GM23338 (cell line): ENCODE measurements around the gene PLCG2. TPM values are rescaled to one million over a fixed set of nuclear protein-coding genes. Genes with fewer than 3 reads are reported as not detected.

ENCODE experiments used
- ATAC-seq: fragments of 200-7000 bp; cut with Tn5 transposase; 3 replicates; pipeline ENCODE4 v1.9.1; 2020
- DNase-seq: peaks from one replicate; pipeline ENCODE4 v3.0.0-alpha.2; 2015; ENCODE audit warnings: low spot score
- H2AFZ ChIP-seq: fragments of 200-600 bp; sonication (generic); 2 replicates; pipeline ENCODE4 v1.8.0; 2016; ENCODE audit warnings: antibody characterized with exemption, mild to moderate bottlenecking, moderate library complexity
- H3F3A ChIP-seq: fragments of 200-600 bp; sonication (generic); replicated peaks from 2 replicates; pipeline ENCODE4 v1.8.0; 2017; ENCODE audit warnings: antibody characterized with exemption, mixed run types, low read depth
- H3K27ac ChIP-seq: fragments of 200-600 bp; sonication (generic); 2 replicates; pipeline ENCODE4 v1.6.1; 2016; ENCODE audit warnings: low read depth
- H3K27me3 ChIP-seq: fragments of 200-600 bp; sonication (generic); 2 replicates; pipeline ENCODE4 v1.8.0; 2016; ENCODE audit warnings: mild to moderate bottlenecking, mixed run types, moderate library complexity; ENCODE audit not compliant: insufficient read depth
- H3K36me3 ChIP-seq: fragments of 200-600 bp; sonication (generic); 2 replicates; pipeline ENCODE4 v1.8.0; 2016; ENCODE audit warnings: mild to moderate bottlenecking; ENCODE audit not compliant: insufficient read depth
- H3K4me1 ChIP-seq: fragments of 200-600 bp; sonication (generic); 2 replicates; pipeline ENCODE4 v1.8.0; 2016; ENCODE audit warnings: mild to moderate bottlenecking, moderate library complexity; ENCODE audit not compliant: insufficient read depth
- H3K4me2 ChIP-seq: fragments of 200-600 bp; sonication (generic); 2 replicates; pipeline ENCODE4 v1.7.1; 2017; ENCODE audit warnings: mixed run types
- H3K4me3 ChIP-seq: fragments of 200-600 bp; sonication (generic); 2 replicates; pipeline ENCODE4 v1.6.1; 2016; ENCODE audit warnings: mixed run types
- H3K79me2 ChIP-seq: fragments of 200-600 bp; sonication (generic); replicated peaks from 2 replicates; pipeline ENCODE4 v1.8.0; 2017; ENCODE audit warnings: mild to moderate bottlenecking; ENCODE audit not compliant: insufficient read depth
- H3K9me2 ChIP-seq: fragments of 200-600 bp; sonication (generic); 2 replicates; pipeline ENCODE4 v1.8.0; 2017; ENCODE audit not compliant: insufficient read depth
- H4K20me1 ChIP-seq: fragments of 200-600 bp; sonication (generic); replicated peaks from 2 replicates; pipeline ENCODE4 v1.8.0; 2017; ENCODE audit warnings: mild to moderate bottlenecking; ENCODE audit not compliant: insufficient read depth
- H3K27ac Mint-ChIP-seq: 2 replicates; pipeline ENCODE4 v1.8.0; 2020; ENCODE audit warnings: inconsistent platforms, mild to moderate bottlenecking, moderate library complexity, mixed read lengths
- H3K27me3 Mint-ChIP-seq: 3 replicates; pipeline ENCODE4 v1.8.0; 2022; ENCODE audit warnings: low read depth, mild to moderate bottlenecking, moderate library complexity, mixed read lengths, inconsistent platforms; ENCODE audit not compliant: insufficient read depth, poor library complexity
- H3K36me3 Mint-ChIP-seq: 3 replicates; pipeline ENCODE4 v1.8.0; 2021; ENCODE audit warnings: low read depth, mild to moderate bottlenecking, inconsistent platforms, moderate library complexity, mixed read lengths
- H3K4me1 Mint-ChIP-seq: 3 replicates; pipeline ENCODE4 v1.8.0; 2020; ENCODE audit warnings: mild to moderate bottlenecking, inconsistent platforms, mixed read lengths
- H3K4me3 Mint-ChIP-seq: 3 replicates; pipeline ENCODE4 v1.8.0; 2021; ENCODE audit warnings: moderate library complexity, mild to moderate bottlenecking, inconsistent platforms, mixed read lengths
- H3K9me3 Mint-ChIP-seq: 3 replicates; pipeline ENCODE4 v1.8.0; 2020; ENCODE audit warnings: moderate library complexity, mild to moderate bottlenecking, inconsistent platforms, mixed read lengths
- CREB1 ChIP-seq: fragments of 250-450 bp; sonication (Bioruptor Pico); IDR thresholded peaks from 2 replicates; pipeline ENCODE4 v1.5.0; 2020; ENCODE audit warnings: low read depth, mild to moderate bottlenecking, moderate library complexity
- EZH2 ChIP-seq: fragments of 200-600 bp; sonication (generic); IDR thresholded peaks from one replicate; pipeline ENCODE4 v1.8.0; 2017; ENCODE audit warnings: antibody characterized with exemption, mild to moderate bottlenecking, low read depth; ENCODE audit not compliant: unreplicated experiment
- EZH2phosphoT487 ChIP-seq: fragments of 200-600 bp; sonication (generic); IDR thresholded peaks from one replicate; pipeline ENCODE4 v1.8.1; 2018; ENCODE audit warnings: antibody characterized with exemption; ENCODE audit not compliant: unreplicated experiment
- JUNB ChIP-seq: IDR thresholded peaks from one replicate; pipeline ENCODE4 v1.6.1; 2016; ENCODE audit warnings: antibody characterized with exemption; ENCODE audit not compliant: unreplicated experiment
- NANOG ChIP-seq: IDR thresholded peaks from 2 replicates; pipeline ENCODE4 v1.6.1; 2016; ENCODE audit warnings: antibody characterized with exemption, borderline replicate concordance
- polyA plus RNA-seq: library from polyadenylated mRNA; unstranded; fragments of >200 nt; fragmentation: Nextera tagmentation; extraction: Ambion mirVana; gene quantifications from 2 replicates; pipeline ENCODE4 v1.2.1, GENCODE V29; 2016
- total RNA-seq: library from RNA; depleted of rRNA; stranded (reverse); fragments of >200 nt; shearing (Covaris generic); gene quantifications from 2 replicates; pipeline ENCODE4 v1.2.3, GENCODE V29; 2014
- TF ChIP-seq, protein P1 (sequence below), 2 experiments: fragments of 200-600 bp in 1 of 2; sonication (generic) in 1 of 2; conservative IDR thresholded peaks; 2 replicates each; pipeline versions ENCODE4 v1.5.1 to v1.6.1; 2016 to 2017; ENCODE audit warnings: antibody characterized with exemption in 2 of 2, low read depth in 2 of 2, mild to moderate bottlenecking in 2 of 2, moderate library complexity in 1 of 2
- TF ChIP-seq, protein P2 (sequence below): IDR thresholded peaks from 2 replicates; pipeline ENCODE4 v1.6.1; 2016; ENCODE audit warnings: antibody characterized with exemption
- TF ChIP-seq, protein P3 (sequence below): fragments of 250-450 bp; sonication (Bioruptor Pico); IDR thresholded peaks from 2 replicates; pipeline ENCODE4 v1.5.0; 2020; ENCODE audit warnings: mild to moderate bottlenecking, moderate library complexity
- TF ChIP-seq, protein P4 (sequence below): IDR thresholded peaks from one replicate; pipeline ENCODE4 v1.6.1; 2018; ENCODE audit warnings: antibody characterized with exemption; ENCODE audit not compliant: unreplicated experiment

Gene PLCG2
- total and polyA plus RNA-seq, 2 experiments from 2014 or later, result 2.4 to 5.9 TPM

DNA sequence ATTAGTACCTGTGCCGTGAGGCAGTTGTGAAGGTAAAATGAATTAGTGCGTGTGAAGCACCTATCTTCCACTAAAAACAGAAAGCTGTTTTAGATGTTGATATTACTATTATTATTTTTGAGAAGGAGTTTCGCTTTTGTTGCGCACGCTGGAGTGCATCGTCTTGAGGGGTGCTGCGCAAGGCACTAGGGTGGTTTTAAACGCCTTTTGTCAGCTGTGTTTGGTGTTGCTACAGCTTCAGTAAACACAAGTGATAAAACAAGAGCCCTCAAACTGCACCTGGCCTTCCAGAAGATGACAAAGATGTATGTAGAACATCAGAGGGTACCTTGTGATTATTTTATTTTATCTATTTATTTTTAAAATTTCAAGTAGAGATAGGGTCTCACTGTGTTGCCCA, 38.2 kb downstream of the PLCG2 start:
- H3K36me3 ChIP-seq, result no peaks in the 10 kb centered on the region
- H3K79me2 ChIP-seq, result no peaks in the 10 kb centered on the region
- no peak overlapping the region for H3K27ac ChIP-seq
- ATAC-seq, result no peak
- H3K27me3 ChIP-seq, result no peaks in the 10 kb centered on the region
- no peaks in the 10 kb centered on the region for H4K20me1 ChIP-seq
- H3K4me1 Mint-ChIP-seq, result peaks cover 29% of the 10 kb centered on the region
- no peak overlapping the region for H3K4me3 ChIP-seq
- no peaks in the 10 kb centered on the region for H3K36me3 Mint-ChIP-seq
- peaks cover 5% of the 10 kb centered on the region for H3K27me3 Mint-ChIP-seq
- H3K4me2 ChIP-seq, result no peak overlapping the region
- no peak for DNase-seq
- no peaks in the 10 kb centered on the region for H3K9me2 ChIP-seq
- no peak overlapping the region for H3K27ac Mint-ChIP-seq
- no peak for TF ChIP-seq EZH2phosphoT487
- TF ChIP-seq EZH2, result no peak
- TF ChIP-seq, protein P1, sequence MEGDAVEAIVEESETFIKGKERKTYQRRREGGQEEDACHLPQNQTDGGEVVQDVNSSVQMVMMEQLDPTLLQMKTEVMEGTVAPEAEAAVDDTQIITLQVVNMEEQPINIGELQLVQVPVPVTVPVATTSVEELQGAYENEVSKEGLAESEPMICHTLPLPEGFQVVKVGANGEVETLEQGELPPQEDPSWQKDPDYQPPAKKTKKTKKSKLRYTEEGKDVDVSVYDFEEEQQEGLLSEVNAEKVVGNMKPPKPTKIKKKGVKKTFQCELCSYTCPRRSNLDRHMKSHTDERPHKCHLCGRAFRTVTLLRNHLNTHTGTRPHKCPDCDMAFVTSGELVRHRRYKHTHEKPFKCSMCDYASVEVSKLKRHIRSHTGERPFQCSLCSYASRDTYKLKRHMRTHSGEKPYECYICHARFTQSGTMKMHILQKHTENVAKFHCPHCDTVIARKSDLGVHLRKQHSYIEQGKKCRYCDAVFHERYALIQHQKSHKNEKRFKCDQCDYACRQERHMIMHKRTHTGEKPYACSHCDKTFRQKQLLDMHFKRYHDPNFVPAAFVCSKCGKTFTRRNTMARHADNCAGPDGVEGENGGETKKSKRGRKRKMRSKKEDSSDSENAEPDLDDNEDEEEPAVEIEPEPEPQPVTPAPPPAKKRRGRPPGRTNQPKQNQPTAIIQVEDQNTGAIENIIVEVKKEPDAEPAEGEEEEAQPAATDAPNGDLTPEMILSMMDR (conservative IDR thresholded peaks at IDR 0.05; ENCODE audit: low read depth in 2 of 2), result no peak
- no peak for TF ChIP-seq NANOG
- no peak for TF ChIP-seq JUNB
- TF ChIP-seq, protein P2, sequence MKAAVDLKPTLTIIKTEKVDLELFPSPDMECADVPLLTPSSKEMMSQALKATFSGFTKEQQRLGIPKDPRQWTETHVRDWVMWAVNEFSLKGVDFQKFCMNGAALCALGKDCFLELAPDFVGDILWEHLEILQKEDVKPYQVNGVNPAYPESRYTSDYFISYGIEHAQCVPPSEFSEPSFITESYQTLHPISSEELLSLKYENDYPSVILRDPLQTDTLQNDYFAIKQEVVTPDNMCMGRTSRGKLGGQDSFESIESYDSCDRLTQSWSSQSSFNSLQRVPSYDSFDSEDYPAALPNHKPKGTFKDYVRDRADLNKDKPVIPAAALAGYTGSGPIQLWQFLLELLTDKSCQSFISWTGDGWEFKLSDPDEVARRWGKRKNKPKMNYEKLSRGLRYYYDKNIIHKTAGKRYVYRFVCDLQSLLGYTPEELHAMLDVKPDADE, result no peak
- TF ChIP-seq, protein P3, sequence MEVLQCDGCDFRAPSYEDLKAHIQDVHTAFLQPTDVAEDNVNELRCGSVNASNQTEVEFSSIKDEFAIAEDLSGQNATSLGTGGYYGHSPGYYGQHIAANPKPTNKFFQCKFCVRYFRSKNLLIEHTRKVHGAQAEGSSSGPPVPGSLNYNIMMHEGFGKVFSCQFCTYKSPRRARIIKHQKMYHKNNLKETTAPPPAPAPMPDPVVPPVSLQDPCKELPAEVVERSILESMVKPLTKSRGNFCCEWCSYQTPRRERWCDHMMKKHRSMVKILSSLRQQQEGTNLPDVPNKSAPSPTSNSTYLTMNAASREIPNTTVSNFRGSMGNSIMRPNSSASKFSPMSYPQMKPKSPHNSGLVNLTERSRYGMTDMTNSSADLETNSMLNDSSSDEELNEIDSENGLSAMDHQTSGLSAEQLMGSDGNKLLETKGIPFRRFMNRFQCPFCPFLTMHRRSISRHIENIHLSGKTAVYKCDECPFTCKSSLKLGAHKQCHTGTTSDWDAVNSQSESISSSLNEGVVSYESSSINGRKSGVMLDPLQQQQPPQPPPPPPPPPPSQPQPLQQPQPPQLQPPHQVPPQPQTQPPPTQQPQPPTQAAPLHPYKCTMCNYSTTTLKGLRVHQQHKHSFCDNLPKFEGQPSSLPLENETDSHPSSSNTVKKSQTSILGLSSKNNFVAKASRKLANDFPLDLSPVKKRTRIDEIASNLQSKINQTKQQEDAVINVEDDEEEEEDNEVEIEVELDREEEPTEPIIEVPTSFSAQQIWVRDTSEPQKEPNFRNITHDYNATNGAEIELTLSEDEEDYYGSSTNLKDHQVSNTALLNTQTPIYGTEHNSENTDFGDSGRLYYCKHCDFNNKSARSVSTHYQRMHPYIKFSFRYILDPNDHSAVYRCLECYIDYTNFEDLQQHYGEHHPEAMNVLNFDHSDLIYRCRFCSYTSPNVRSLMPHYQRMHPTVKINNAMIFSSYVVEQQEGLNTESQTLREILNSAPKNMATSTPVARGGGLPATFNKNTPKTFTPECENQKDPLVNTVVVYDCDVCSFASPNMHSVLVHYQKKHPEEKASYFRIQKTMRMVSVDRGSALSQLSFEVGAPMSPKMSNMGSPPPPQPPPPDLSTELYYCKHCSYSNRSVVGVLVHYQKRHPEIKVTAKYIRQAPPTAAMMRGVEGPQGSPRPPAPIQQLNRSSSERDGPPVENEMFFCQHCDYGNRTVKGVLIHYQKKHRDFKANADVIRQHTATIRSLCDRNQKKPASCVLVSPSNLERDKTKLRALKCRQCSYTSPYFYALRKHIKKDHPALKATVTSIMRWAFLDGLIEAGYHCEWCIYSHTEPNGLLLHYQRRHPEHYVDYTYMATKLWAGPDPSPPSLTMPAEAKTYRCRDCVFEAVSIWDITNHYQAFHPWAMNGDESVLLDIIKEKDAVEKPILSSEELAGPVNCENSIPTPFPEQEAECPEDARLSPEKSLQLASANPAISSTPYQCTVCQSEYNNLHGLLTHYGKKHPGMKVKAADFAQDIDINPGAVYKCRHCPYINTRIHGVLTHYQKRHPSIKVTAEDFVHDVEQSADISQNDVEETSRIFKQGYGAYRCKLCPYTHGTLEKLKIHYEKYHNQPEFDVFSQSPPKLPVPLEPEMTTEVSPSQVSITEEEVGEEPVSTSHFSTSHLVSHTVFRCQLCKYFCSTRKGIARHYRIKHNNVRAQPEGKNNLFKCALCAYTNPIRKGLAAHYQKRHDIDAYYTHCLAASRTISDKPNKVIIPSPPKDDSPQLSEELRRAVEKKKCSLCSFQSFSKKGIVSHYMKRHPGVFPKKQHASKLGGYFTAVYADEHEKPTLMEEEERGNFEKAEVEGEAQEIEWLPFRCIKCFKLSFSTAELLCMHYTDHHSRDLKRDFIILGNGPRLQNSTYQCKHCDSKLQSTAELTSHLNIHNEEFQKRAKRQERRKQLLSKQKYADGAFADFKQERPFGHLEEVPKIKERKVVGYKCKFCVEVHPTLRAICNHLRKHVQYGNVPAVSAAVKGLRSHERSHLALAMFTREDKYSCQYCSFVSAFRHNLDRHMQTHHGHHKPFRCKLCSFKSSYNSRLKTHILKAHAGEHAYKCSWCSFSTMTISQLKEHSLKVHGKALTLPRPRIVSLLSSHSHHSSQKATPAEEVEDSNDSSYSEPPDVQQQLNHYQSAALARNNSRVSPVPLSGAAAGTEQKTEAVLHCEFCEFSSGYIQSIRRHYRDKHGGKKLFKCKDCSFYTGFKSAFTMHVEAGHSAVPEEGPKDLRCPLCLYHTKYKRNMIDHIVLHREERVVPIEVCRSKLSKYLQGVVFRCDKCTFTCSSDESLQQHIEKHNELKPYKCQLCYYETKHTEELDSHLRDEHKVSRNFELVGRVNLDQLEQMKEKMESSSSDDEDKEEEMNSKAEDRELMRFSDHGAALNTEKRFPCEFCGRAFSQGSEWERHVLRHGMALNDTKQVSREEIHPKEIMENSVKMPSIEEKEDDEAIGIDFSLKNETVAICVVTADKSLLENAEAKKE (CRISPR knock-in tag), result no peak
- TF ChIP-seq, protein P4, sequence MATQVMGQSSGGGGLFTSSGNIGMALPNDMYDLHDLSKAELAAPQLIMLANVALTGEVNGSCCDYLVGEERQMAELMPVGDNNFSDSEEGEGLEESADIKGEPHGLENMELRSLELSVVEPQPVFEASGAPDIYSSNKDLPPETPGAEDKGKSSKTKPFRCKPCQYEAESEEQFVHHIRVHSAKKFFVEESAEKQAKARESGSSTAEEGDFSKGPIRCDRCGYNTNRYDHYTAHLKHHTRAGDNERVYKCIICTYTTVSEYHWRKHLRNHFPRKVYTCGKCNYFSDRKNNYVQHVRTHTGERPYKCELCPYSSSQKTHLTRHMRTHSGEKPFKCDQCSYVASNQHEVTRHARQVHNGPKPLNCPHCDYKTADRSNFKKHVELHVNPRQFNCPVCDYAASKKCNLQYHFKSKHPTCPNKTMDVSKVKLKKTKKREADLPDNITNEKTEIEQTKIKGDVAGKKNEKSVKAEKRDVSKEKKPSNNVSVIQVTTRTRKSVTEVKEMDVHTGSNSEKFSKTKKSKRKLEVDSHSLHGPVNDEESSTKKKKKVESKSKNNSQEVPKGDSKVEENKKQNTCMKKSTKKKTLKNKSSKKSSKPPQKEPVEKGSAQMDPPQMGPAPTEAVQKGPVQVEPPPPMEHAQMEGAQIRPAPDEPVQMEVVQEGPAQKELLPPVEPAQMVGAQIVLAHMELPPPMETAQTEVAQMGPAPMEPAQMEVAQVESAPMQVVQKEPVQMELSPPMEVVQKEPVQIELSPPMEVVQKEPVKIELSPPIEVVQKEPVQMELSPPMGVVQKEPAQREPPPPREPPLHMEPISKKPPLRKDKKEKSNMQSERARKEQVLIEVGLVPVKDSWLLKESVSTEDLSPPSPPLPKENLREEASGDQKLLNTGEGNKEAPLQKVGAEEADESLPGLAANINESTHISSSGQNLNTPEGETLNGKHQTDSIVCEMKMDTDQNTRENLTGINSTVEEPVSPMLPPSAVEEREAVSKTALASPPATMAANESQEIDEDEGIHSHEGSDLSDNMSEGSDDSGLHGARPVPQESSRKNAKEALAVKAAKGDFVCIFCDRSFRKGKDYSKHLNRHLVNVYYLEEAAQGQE, result no peak
- no peak for TF ChIP-seq CREB1 (CRISPR knock-in tag)
- H3K9me3 Mint-ChIP-seq, result peaks cover 7% of the 10 kb centered on the region; the same call in 2 of the 3 replicates
- peaks cover 14% of the 10 kb centered on the region for H3K4me1 ChIP-seq
- no peak overlapping the region for H2AFZ ChIP-seq
- no peaks in the 10 kb centered on the region; the same call in 1 of the 2 replicates for H3F3A ChIP-seq
- H3K4me3 Mint-ChIP-seq, result no peak overlapping the region
